NK-92 (cell line): ENCODE data around the gene BABAM2.
"Not testable (repeated sequence)": the region's sequence is repeated elsewhere in the genome, so short reads cannot be mapped to it uniquely, and the experiment has no call there.

Experiments used
- DNase-seq: peaks from one replicate; lab custom pipeline; 2025; ENCODE audit not compliant: unreplicated experiment; lab: John Stamatoyannopoulos, UW

Gene BABAM2

DNA sequence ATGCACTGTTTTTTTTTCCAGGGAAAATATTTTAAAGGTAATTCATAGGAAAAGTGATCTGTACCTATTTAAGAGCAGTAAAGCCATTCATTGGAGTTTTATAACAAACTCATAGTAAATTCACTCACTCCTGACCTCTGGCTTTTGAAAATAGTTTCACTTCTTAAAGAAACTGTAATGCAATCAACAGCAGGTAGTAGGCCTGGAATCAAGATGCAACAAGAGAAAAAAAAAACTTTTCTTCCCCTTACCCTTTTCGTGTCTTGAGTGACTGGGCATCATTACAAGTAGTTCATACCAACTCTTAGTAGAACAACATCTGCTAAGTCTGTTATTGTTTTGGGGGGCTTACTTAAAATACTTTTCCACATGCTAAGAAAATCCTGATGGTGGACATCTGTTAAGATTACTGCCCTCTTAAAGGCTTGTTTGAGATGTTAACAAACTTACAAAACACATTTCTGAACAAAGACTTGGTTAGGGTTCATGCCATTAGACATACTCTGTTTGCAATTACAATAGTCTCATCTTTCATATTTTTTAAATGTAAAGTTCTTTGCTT, 338.0 kb downstream of the BABAM2 start:
- no peak for DNase-seq

- DNase-seq, result no peak
Measured at GRCh38 chr2:28231110-28231631, 340.6 kb downstream of the BABAM2 start.

- DNase-seq, result no peak
Measured at GRCh38 chr2:28232295-28232694, 341.8 kb downstream of the BABAM2 start.

DNA sequence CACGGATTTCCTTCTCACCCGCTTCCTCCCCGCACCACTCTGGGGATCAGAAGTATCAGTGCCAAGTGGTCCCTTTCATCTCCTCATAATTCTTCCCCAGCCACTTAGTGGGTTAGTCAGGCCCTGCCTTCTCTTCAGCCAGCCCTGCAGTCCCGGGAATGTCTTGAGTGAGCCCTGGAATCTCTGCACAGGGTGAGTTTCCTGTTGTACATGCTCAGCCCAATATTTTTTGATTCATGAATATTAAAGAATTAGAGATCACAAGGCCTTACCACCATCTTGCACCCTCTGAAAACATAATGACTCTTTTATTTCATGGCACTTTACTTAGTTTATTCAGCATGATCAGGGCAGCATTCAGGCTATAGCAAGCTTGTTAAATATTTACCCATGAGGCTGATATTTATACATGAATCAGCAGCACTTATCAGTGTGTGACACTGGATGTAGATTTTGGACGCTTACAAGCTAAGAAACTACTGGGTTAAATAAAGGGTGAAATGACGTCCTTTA, 342.7 kb downstream of the BABAM2 start:
- DNase-seq, result no peak

DNA sequence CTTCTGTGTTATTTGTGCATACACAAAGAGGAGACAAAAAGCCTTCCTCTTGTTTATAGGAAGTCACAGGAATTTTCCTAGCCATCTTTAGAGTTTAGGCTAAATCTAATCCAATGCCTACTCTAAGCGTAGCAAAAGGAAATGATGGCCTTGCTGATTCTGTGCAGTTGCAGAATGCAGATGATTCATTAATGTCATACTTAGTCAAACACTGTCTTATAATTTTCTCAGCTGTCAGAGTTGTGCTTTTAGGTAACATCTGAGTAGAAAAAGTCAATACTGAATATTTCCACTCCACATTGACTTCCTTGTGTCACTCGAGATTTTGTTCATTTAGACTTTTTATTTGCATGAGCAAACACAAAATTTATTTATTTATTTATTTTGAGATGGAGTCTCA, 344.3 kb downstream of the BABAM2 start:
- no peak for DNase-seq

- DNase-seq, result no peak
Measured at GRCh38 chr2:28239207-28239606, 348.7 kb downstream of the BABAM2 start.

GRCh38 chr2:28240937-28241336, 350.4 kb downstream of the BABAM2 start:
- DNase-seq, result no peak

- DNase-seq, result no peak
Measured at GRCh38 chr2:28247290-28247689, 356.8 kb downstream of the BABAM2 start.

GRCh38 chr2:28247734-28248133, 357.2 kb downstream of the BABAM2 start:
- DNase-seq, result no peak

- no peak for DNase-seq
Measured at GRCh38 chr2:28248511-28248910, 358.0 kb downstream of the BABAM2 start.

DNA sequence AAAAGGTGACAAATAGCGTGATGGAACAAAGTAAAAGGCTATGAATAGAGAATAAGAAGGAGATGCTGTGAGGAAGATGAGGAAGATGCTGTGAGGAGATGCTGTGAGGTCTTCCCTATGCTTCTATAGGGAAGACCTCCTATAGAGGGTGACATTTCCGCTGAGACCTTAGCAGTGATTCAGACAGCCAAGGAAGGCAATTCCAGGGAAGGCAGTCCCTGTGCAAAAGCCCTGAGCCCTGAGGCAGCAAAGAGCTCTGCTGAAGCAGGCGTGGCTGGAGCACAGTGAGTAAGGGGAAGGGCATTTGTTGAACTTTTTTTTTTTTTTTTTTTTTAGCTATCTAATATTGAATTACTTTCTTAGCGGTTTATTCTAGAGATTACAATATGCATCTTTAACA, 359.5 kb downstream of the BABAM2 start:
- DNase-seq, result no peak

GRCh38 chr2:28251337-28251736, 360.8 kb downstream of the BABAM2 start:
- DNase-seq, result no peak

DNA sequence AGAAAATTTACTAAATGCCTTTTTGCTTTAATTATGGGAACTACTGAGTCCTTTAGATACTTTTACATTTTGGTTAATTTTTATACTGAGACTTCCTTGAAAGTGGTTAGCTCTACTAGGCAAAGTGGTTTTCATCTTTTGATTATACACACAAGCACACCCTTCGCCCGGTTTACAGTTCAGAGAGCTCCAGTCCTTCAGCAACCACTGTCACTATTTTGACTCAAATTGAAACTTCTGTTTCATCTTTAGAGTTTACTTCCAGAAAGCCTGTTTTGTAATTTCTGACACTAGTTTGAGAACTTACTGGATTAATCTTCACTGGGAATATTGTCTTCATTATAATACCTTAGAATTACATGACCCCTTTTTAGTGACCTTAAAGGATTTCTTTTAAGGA, 361.8 kb downstream of the BABAM2 start:
- DNase-seq, result no peak

- no peak for DNase-seq
Measured at GRCh38 chr2:28253543-28253942, 363.0 kb downstream of the BABAM2 start.

DNA sequence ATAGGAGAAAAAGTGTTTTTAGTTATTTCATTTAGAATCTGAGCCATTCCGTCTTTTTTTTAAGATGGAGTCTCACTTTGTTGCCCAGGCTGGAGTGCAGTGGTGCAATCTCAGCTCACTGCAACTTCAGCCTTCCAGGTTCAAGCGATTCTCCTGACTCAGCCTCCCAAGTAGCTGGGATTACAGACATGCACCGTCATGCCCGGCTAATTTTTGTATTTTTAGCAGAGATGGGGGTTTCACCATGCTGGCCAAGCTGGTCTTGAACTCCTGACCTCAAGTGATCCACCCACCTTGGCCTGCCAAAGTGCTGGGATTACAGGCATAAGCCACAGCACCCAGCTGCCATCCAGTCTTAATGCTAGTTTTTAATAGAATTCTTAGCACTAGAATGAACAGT, 364.7 kb downstream of the BABAM2 start:
- not testable (repeated sequence) for DNase-seq

GRCh38 chr2:28257182-28257581, 366.7 kb downstream of the BABAM2 start:
- no peak for DNase-seq

DNA sequence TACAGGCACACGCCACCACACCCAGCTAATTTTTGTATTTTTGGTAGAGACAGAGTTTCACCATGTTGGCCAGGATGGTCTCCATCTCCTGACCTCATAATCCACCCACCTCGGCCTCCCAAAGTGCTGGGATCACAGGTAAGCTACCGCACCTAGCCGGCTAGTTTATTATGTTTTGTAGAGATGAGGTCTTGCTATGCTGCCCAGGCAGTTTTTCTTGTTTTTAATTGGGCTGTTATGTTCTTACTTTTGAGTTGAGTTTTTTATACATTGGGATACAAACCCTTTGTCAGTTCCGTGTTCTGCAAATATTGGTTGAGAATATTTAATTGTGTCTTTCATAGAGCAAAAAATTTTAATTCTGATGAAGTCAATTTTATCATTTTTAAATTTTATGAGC, 368.7 kb downstream of the BABAM2 start:
- DNase-seq, result not testable (repeated sequence)

- no peak for DNase-seq
Measured at GRCh38 chr2:28263690-28264089, 373.2 kb downstream of the BABAM2 start.

- no peak for DNase-seq
Measured at GRCh38 chr2:28267282-28267681, 376.8 kb downstream of the BABAM2 start.

GRCh38 chr2:28268386-28268785, 377.9 kb downstream of the BABAM2 start:
- DNase-seq, result no peak

- no peak for DNase-seq
Measured at GRCh38 chr2:28269019-28269784, 378.7 kb downstream of the BABAM2 start.

GRCh38 chr2:28270456-28271152, 380.1 kb downstream of the BABAM2 start:
- no peak for DNase-seq
